Thymus (tissue), 11 donors: ENCODE measurements around the gene NFATC2. TPM values are rescaled to one million over a fixed set of nuclear protein-coding genes. Genes with fewer than 3 reads are reported as not detected.

Experiments
- DNase-seq, 9 donors: peaks; one replicate each; pipeline ENCODE4 v3.0.0-alpha.2; 2013; ENCODE audit warnings: low spot score in 9 of 9, low read depth in 6 of 9, missing footprints in 1 of 9
- H3K27ac ChIP-seq, 2 donors: one replicate each; pipeline ENCODE4 v1.5.1; 2013; ENCODE audit warnings: control low read depth in 1 of 2, low read depth in 1 of 2, low read length in 1 of 2, mild to moderate bottlenecking in 1 of 2, moderate library complexity in 1 of 2
- H3K27me3 ChIP-seq, 2 donors: one replicate each; pipeline ENCODE4 v1.5.1; 2013; ENCODE audit warnings: low read length in 1 of 2; ENCODE audit not compliant: control insufficient read depth in 2 of 2, insufficient read depth in 1 of 2
- H3K36me3 ChIP-seq, 2 donors: one replicate each; pipeline ENCODE4 v1.5.1; 2013; ENCODE audit warnings: low read length in 1 of 2, mild to moderate bottlenecking in 1 of 2, moderate library complexity in 1 of 2; ENCODE audit not compliant: control insufficient read depth in 2 of 2, insufficient read depth in 2 of 2
- H3K4me1 ChIP-seq, 2 donors: one replicate each; pipeline ENCODE4 v1.5.1; 2013; ENCODE audit warnings: low read length in 2 of 2; ENCODE audit not compliant: control insufficient read depth in 2 of 2, insufficient read depth in 2 of 2
- H3K4me3 ChIP-seq, 2 donors: one replicate each; pipeline ENCODE4 v1.5.1; 2013; ENCODE audit warnings: low read length in 2 of 2, control low read depth in 1 of 2, mild to moderate bottlenecking in 1 of 2
- H3K9me3 ChIP-seq, 2 donors: one replicate each; pipeline ENCODE4 v1.5.1; 2013; ENCODE audit warnings: low read length in 1 of 2, mild to moderate bottlenecking in 1 of 2; ENCODE audit not compliant: control insufficient read depth in 2 of 2, insufficient read depth in 1 of 2
- WGBS: extraction: QIAGEN DNeasy Blood & Tissue Kit; methylation state at CpG from one replicate; pipeline ENCODE4 v1.1.7; 2013; 5-methylcytosine and 5-hydroxymethylcytosine counted together
- polyA plus RNA-seq: library from polyadenylated mRNA; stranded (reverse); fragments of 200-250 nt; gene quantifications from one replicate; pipeline ENCODE4 v1.2.3, GENCODE V29; 2013
- total RNA-seq: library from RNA; stranded (reverse); fragments of 120-200 nt; gene quantifications from one replicate; pipeline ENCODE4 v1.2.4, GENCODE V29; 2013
- donor health status: healthy.

The NFATC2 gene
- total and polyA plus RNA-seq, 2 donors, result 2.4 to 4.4 TPM

DNA sequence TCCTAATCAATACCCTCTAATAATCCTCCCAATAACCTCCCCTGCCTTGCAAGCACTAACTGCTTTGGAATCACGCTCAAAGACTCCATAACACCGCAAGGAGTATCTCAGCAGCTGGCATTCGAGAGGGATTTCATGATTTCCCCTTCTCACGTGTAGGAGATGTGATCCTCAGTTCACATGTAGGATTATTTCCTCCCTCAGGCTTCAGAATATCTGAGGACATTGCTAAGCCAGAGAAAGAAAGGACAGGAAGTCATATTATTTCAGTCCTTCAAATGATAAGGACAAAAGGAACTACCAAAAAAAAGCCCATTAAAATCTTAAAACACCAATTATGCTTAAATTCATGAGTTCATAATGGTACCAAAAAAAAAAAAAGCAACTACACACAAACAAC, 122.9 kb downstream of the NFATC2 start:
- H3K4me1 ChIP-seq, result no peaks in the 10 kb centered on the region
- no peak for DNase-seq
- H3K27ac ChIP-seq, result no peak overlapping the region
- H3K9me3 ChIP-seq, result no peaks in the 10 kb centered on the region
- H3K4me3 ChIP-seq, result no peak overlapping the region
- 97% methylated on average over 4 of the region's 4 CpGs for WGBS
- H3K27me3 ChIP-seq, result no peaks in the 10 kb centered on the region
- H3K36me3 ChIP-seq, result no peaks in the 10 kb centered on the region

DNA sequence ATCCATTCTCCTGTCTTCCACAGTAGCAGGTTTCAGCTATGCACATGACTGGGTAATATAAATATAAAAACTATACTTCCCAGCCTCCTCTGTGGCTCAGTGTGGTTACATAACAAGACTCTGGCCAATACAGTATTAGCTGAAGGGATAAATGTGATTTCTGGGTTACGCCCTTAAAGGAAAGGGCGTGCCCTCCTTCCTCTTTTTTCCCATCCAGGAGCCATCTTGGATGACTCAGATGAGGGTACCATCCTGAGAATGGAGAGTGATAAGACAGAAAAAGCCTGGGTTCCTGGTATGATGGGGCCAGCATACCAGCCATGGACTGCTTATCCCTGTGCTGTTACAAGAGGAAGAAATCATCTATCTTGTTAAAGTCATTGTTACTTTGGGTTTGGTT, 123.3 kb downstream of the NFATC2 start:
- H3K27me3 ChIP-seq, result no peaks in the 10 kb centered on the region
- no peak overlapping the region for H3K27ac ChIP-seq
- DNase-seq, result no peak
- no peak overlapping the region for H3K4me3 ChIP-seq
- H3K9me3 ChIP-seq, result no peaks in the 10 kb centered on the region
- no peaks in the 10 kb centered on the region for H3K4me1 ChIP-seq
- whole genome bisulfite sequencing, result 94% methylated on average over 2 of the region's 2 CpGs
- no peaks in the 10 kb centered on the region for H3K36me3 ChIP-seq

DNA sequence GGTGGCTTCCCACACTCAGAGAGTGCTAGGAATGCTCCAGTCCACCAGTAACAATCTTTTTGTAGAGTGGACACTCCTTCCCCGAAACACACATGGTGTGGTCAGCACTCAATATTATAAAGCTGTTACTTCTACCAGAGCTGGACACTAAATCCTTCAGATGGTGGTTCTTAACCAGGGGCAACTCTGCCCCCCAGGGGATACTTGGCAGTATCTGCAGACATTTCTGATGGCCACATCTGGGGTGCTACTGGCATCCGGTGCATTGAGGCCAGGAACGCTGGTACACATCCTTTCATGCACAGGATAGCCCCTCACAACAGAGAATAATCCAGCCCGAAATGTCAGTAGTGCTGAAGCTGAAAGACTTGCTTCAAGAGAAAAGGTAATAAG, 124.4 kb downstream of the NFATC2 start:
- H3K27me3 ChIP-seq, result no peaks in the 10 kb centered on the region
- H3K9me3 ChIP-seq, result no peaks in the 10 kb centered on the region
- no peak for DNase-seq
- no peaks in the 10 kb centered on the region for H3K4me1 ChIP-seq
- H3K4me3 ChIP-seq, result no peak overlapping the region
- H3K36me3 ChIP-seq, result no peaks in the 10 kb centered on the region
- no peak overlapping the region for H3K27ac ChIP-seq
- 97% methylated on average over 4 of the region's 4 CpGs for WGBS

DNA sequence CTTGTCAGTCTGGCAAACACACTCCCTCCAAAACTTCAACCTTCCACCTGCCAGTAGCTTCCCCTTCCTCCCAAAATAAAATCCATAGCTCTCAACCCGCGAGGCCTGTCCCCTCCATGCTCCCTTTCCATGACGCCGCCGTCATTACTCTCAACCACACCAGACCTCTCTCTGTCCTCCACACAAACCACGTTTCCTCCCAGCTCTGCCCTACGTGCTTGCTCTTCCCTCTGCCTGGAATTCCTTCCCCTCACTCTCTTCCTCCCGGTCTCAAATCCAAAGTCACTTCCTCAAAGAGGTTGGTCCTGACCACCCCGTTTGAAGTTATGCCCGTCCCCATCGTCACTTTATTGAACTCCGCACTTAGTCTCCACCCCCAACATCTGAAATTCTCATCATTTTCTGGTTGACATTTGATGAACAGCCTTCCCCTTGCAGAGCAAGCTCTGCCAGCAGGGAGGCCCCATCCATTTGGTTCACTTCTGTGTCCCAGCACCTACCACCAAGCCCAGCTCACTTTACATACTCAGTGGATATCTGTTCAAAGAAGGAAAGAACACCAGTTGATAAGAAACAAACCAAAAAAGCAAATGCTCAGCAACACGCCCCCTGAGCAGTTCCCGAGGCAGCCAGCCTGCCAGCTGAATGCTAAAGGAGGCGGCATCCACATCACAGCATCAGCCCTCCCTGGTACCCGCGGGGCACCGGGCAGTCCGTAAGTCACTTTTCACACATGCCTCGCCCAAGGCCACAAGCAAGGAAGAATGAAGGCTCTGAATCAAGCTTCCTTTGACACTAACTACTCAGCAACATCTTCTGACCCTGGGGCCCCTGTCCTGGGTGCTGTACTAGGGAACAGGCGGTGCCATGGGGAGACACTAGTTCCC, 125.0 kb downstream of the NFATC2 start:
- no peaks in the 10 kb centered on the region for H3K27me3 ChIP-seq
- DNase-seq, result no peak
- no peak overlapping the region for H3K4me3 ChIP-seq
- no peaks in the 10 kb centered on the region for H3K36me3 ChIP-seq
- H3K4me1 ChIP-seq, result no peaks in the 10 kb centered on the region
- no peaks in the 10 kb centered on the region for H3K9me3 ChIP-seq
- 90% methylated on average over 21 of the region's 21 CpGs for WGBS
- no peak overlapping the region for H3K27ac ChIP-seq

DNA sequence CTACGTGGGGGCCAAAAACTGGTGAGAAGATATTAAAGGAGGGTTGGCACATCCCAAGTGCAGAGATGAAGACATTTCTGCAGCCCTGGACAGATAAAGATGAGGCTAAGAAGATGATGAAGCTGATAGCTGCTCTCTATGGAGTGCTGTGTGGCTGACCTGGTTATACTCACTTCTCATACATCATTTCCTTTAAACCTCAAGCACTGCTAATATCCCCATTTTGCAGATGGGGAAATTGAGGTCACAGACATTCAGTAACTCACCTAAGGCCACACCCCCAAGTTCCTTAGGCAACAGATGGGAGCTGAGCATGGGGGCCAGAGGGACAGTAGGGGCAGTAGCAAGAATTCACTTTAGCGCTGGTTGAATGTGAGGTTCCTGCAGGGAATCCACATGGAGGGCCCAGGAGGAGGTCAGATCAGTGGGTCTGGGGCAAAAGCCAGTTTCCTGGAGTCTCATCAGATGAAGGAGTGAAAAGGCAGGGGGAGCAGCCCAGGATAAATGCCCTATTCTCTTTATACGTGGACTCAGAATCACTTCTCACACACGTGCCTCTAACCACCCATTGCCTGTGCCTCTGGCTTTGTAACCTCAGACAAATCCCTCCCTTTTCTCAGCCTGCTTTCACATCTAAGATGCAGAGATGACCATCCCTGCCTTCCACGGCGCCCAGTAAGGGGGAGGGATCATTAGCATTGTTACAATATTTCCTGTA, 125.8 kb downstream of the NFATC2 start:
- no peak overlapping the region for H3K27ac ChIP-seq
- no peak overlapping the region for H3K4me3 ChIP-seq
- H3K9me3 ChIP-seq, result no peaks in the 10 kb centered on the region
- no peaks in the 10 kb centered on the region for H3K4me1 ChIP-seq
- DNase-seq, result no peak
- no peaks in the 10 kb centered on the region for H3K27me3 ChIP-seq
- 95% methylated on average over 6 of the region's 6 CpGs for WGBS
- no peaks in the 10 kb centered on the region for H3K36me3 ChIP-seq

- Histone ChIP-seq H3K4me3 (no peak overlapping the region), H3K4me1 (no peaks in the 10 kb centered on the region), H3K9me3 (no peaks in the 10 kb centered on the region), H3K36me3 (no peaks in the 10 kb centered on the region), H3K27me3 (no peaks in the 10 kb centered on the region), H3K27ac (no peak overlapping the region)
- DNase-seq, result no peak
- 94% methylated on average over 5 of the region's 5 CpGs for WGBS
Observed at GRCh38 chr20:51413857-51414256, 128.7 kb downstream of the NFATC2 start.

DNA sequence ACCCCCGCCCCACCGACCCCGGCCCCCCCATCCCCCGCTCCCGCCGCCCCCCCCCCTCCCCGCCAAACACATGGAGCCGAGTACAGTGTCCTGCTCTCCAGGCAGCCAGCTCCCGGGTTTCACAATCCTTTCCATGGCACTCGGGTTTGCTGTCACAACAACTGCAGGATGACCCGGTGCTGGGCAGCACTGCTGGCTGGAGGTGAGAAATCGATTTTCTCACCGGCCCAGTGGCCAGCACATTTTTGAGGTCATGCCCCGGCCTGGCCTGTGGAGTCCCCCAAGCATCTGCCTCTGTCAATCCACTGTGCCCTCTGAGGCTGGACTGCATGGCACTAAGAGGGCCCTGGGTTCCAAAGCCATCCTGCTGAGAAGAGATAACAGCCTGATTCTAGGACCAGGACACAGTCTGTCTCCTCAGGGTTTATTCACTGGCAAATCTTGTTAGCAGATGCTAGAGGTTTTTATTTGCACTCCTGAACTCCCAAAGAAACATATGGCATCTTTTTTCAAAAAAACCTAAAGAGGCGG, 129.5 kb downstream of the NFATC2 start:
- WGBS, result 88% methylated on average over 15 of the region's 15 CpGs
- H3K27ac ChIP-seq, result no peak overlapping the region
- no peaks in the 10 kb centered on the region for H3K4me1 ChIP-seq

GRCh38 chr20:51412333-51412871, 130.1 kb downstream of the NFATC2 start:
- Histone ChIP-seq H3K4me1 (no peaks in the 10 kb centered on the region), H3K27ac (peak overlapping the region in 1 of 2 donors; percentile 11), H3K9me3 (no peaks in the 10 kb centered on the region), H3K4me3 (no peak overlapping the region), H3K27me3 (no peaks in the 10 kb centered on the region), H3K36me3 (no peaks in the 10 kb centered on the region)
- WGBS, result 83% methylated on average over 12 of the region's 12 CpGs
- no peak for DNase-seq

More for the DNA sequence above, 129.5 kb downstream of the NFATC2 start:
- no peak overlapping the region for H3K4me3 ChIP-seq
- no peaks in the 10 kb centered on the region for H3K36me3 ChIP-seq
- H3K27me3 ChIP-seq, result no peaks in the 10 kb centered on the region
- H3K9me3 ChIP-seq, result no peaks in the 10 kb centered on the region
- DNase-seq, result no peak

DNA sequence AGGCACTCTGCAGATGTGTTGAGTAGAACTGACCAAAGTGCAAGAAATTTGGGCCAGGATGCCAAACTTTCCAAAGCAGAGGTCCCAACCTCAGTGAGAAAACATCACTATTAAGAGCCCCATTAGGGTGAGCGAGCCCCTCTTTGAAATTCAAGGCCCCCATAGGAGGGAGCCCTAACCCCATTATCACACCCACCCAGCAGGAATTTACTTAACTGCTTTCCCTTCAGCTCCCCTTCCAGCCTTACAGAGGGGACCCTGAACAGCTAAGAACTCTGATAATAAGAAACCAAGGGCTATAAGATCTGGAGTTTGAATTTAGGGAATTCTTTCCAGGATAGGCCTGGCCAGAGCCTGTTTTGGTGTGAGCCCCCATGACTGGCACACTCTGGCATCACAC, 130.6 kb downstream of the NFATC2 start:
- no peak for DNase-seq
- Histone ChIP-seq H3K27ac (peak overlapping the region in 1 of 2 donors; percentile 7), H3K4me3 (no peak overlapping the region), H3K27me3 (no peaks in the 10 kb centered on the region), H3K36me3 (no peaks in the 10 kb centered on the region), H3K4me1 (no peaks in the 10 kb centered on the region), H3K9me3 (no peaks in the 10 kb centered on the region)
- 96% methylated on average over 1 of the region's 1 CpG for WGBS
